Motor neuron (in vitro differentiated cells): ENCODE data around the gene RNF148. TPM values are rescaled to one million over a fixed set of nuclear protein-coding genes. Genes with fewer than 3 reads are reported as not detected.
"Not testable (repeated sequence)": the region's sequence is repeated elsewhere in the genome, so short reads cannot be mapped to it uniquely, and the experiment has no call there.

ENCODE experiments used
- ATAC-seq, 8 experiments: fragments of 200-7000 bp; cut with Tn5 transposase; replicated peaks in 6 of 8; 2 replicates each; pipeline ENCODE4 v1.8.0; 2021; ENCODE audit warnings: mild to moderate bottlenecking in 8 of 8, moderate library complexity in 8 of 8
- H3K27ac ChIP-seq, 2 donors: fragments of 250-450 bp; sonication (Bioruptor Pico); 2 replicates each; pipeline ENCODE4 v1.9.0; 2021; ENCODE audit warnings: antibody characterized with exemption in 2 of 2, mild to moderate bottlenecking in 2 of 2, moderate library complexity in 1 of 2
- H3K4me1 ChIP-seq, 2 donors: fragments of 250-450 bp; sonication (Bioruptor Pico); replicated peaks in 1 of 2; 2 replicates each; pipeline ENCODE4 v1.6.1; 2021; ENCODE audit warnings: antibody characterized with exemption in 2 of 2, mild to moderate bottlenecking in 2 of 2, moderate library complexity in 1 of 2
- H3K4me3 ChIP-seq, 5 donors: fragments of 250-450 bp; sonication (Bioruptor Pico); 2 replicates each; pipeline ENCODE4 v1.9.0; 2021; ENCODE audit warnings: antibody characterized with exemption in 5 of 5, mild to moderate bottlenecking in 5 of 5, moderate library complexity in 4 of 5
- WGBS, 10 experiments: fragments of 450-650 bp; shearing (Covaris generic); methylation state at CpG; one replicate each; pipeline ENCODE4 v1.0.0; 2022; 5-methylcytosine and 5-hydroxymethylcytosine counted together
- in situ Hi-C, 9 experiments: fragments of 400-800 bp; cut with MboI; loops; one replicate each; pipeline ENCODE4 v1.15.0; 2021; ENCODE audit warnings: low sequenced_read_pairs in 9 of 9, low pct_unique_long_range_greater_than_20kb in 2 of 9; ENCODE audit not compliant: unreplicated experiment in 9 of 9
- total RNA-seq, 8 experiments: library from RNA; unstranded; fragments of 300-600 nt; gene quantifications; 2 replicates each; pipeline versions ENCODE4 v1.2.3 to v1.2.4, GENCODE V29; 2022

The RNF148 gene
- total RNA-seq, 8 experiments from 2014 or later, result 0.16 to 1.4 (median 0.50) TPM

DNA sequence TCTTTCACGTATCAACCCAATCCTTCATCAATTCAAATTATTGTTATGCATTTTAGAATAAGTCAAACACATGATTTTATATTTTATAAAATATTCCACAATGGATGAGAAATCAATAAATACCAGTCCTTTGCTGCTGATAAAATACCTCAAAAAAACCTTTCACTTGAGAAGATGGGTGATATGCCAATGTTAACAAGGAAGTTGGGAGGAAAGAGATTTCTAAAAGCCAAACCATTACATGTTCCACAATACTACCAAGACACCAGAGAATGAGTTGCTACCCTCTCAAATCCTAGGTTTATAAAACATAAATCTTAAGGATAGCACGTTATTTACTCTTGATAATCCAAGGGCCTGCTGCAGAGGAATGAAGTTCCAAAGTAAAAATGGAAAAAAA is 18.2 kb downstream of the RNF148 start:
- Histone ChIP-seq H3K27ac (no peak overlapping the region), H3K4me1 (no peaks in the 10 kb centered on the region), H3K4me3 (no peak overlapping the region)
- no peak for ATAC-seq
- WGBS, 10 experiments, result 17 to 100% (median 50%) methylated on average over 1 to 2 of the region's 2 CpGs; no CpG with 5 or more reads in 1 of the 10 experiments
- in situ Hi-C loops, result no loop called here

DNA sequence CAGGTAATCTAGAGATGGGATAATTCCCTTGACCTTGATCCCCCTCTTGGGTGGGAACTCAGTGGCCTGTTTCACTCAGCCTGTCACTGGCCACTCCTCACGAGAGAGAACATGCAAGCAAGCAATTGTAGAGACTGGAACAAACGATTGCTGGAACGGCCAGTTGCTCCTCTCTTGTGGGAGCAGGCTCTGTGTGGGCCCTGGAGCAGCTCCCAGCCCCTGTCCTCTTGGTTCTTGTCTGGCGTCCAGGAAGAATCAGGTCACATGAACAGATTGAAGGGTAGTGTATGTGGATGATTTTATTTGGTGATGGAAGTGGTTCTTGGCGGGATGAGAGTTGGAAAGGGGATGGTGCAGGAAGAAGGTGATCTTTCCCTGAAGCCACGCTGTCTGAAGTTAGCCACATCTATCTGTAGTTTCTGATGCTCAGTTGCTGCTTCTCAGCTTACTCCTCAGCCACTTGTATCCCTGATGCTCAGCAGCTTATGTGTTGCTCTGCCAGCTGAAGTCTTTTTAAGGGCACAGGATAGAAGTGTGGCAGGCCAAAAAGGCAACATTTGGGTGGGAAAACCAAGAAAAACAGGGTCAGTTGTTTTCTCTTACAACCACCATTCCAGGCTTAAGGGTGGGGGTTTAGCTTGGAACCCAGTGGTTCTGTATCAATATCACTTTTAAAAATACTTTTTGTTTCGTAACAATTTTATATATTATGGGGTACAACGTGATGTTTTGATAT is 19.7 kb downstream of the RNF148 start:
- H3K4me1 ChIP-seq, result no peaks in the 10 kb centered on the region
- H3K4me3 ChIP-seq, result no peak overlapping the region
- in situ Hi-C loops, result no loop called here
- 0 to 100% (median 80%) methylated on average over 1 to 8 of the region's 8 CpGs for WGBS, 10 experiments
- no peak for ATAC-seq
- no peak overlapping the region for H3K27ac ChIP-seq

DNA sequence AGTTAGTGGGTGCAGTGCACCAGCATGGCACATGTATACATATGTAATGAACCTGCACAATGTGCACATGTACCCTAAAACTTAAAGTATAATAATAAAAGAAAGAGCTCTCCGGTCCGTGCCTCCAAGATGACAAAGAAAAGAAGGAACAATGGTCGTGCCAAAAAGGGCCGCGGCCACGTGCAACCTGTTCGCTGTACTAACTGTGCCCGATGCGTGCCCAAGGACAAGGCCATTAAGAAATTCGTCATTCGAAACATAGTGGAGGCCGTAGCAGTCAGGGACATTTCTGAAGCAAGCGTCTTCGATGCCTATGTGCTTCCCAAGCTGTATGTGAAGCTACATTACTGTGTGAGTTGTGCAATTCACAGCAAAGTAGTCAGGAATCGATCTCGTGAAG is 21.5 kb downstream of the RNF148 start:
- in situ Hi-C loops, result not testable (repeated sequence)
- WGBS, 10 experiments, result 54 to 80% (median 73%) methylated on average over 2 to 7 of the region's 16 CpGs; no CpG with 5 or more reads in 6 of the 10 experiments

DNA sequence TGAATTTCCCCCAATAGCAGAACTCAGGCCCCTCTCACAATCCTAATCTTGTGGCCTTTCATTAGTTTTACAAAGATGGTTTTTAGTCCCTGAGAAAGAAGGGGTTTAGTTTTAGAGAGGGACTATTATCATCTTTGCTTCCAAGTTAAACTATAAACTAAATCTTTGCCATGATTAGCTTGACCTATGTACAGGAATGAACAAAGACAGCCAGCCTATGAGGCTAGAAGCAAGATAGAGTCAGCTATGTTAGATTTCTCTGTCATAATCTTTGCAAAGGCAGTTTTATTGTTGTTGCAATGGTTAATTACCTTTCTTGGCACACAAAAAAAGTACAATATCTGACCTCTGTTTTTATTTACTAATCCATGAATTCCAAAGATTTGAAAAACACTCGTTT is 22.9 kb downstream of the RNF148 start:
- Histone ChIP-seq H3K4me1 (no peaks in the 10 kb centered on the region), H3K4me3 (no peak overlapping the region), H3K27ac (no peak overlapping the region)
- WGBS, 10 experiments, result 0 to 100% (median 71%) methylated on average over 1 of the region's 1 CpG; no CpG with 5 or more reads in 1 of the 10 experiments
- in situ Hi-C loops, result no loop called here
- no peak for ATAC-seq

More for the DNA sequence above, 21.5 kb downstream of the RNF148 start:
- not testable (repeated sequence) for H3K27ac ChIP-seq, H3K4me1 ChIP-seq, ATAC-seq, H3K4me3 ChIP-seq

DNA sequence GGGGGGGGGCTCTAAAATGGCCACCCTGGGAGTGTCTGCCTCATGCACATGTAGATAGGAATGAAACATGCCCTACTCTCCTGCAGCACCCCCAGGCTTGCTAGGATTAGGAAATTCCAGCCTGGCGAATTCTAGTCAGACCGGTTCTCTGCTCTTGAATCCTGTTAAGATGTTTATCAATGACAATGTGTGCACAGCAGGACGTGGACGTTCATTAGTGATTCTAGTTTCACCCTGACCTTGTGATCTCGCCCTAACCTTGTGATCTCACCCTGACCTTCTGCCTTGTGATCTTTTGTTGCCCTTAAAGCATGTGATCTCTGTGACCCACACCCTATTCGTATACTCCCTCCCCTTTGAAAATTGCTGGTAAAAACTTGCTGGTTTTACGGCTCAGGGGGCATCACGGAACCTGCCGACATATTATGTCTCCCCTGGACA is 23.4 kb downstream of the RNF148 start:
- ATAC-seq, H3K27ac ChIP-seq, H3K4me1 ChIP-seq, in situ Hi-C loops, H3K4me3 ChIP-seq: not testable (repeated sequence)
- WGBS, 10 experiments, result 40 to 70% (median 65%) methylated on average over 1 to 8 of the region's 9 CpGs; no CpG with 5 or more reads in 4 of the 10 experiments

DNA sequence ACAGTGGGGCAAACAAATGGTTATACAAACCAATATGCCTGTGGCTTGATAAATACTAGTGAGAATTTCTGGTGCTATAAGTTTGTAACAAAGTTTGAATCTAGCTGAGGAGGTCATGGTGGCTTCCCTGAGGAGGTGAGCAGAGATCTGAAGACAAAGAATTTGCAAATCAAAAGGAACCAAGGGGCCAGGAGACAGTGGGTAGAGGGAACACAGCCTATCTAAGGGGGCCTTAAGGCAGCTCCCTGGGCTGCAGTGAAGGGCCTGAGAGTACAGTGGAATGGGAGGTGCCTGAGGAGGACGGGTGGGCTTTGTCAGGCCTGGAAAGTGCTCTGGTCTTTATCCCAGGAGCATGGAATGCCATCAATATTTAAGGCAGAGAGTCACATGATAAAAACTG is 25.6 kb downstream of the RNF148 start:
- Histone ChIP-seq H3K27ac (no peak overlapping the region), H3K4me3 (no peak overlapping the region), H3K4me1 (no peaks in the 10 kb centered on the region)
- ATAC-seq, result no peak
- WGBS, 10 experiments, result 0 to 100% (median 40%) methylated on average over 1 of the region's 1 CpG; no CpG with 5 or more reads in 5 of the 10 experiments
- in situ Hi-C loops, result no loop called here

DNA sequence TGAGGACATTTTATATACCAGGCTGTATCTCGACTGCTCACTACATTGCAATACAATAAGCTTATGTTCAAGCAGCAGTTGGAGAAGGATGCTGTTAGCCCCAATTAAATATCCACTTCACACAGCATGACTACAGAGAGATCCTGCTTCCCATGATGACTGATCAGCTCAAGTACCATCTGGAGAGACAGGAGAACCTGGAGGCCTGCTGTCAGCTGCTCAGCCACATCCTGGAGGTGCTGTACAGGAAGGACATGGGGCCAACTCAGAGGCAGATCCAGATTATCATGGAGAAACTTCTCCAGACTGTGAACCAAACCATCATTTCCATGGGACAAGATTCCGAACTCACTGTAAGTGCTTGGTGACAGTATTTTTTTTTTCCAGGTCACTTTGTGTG is 26.3 kb downstream of the RNF148 start:
- H3K4me1 ChIP-seq, result no peaks in the 10 kb centered on the region
- no peak for ATAC-seq
- WGBS, 10 experiments, result 14 to 90% (median 58%) methylated on average over 1 to 2 of the region's 2 CpGs; no CpG with 5 or more reads in 2 of the 10 experiments
- no peak overlapping the region for H3K4me3 ChIP-seq
- in situ Hi-C loops, result no loop called here
- H3K27ac ChIP-seq, result no peak overlapping the region

DNA sequence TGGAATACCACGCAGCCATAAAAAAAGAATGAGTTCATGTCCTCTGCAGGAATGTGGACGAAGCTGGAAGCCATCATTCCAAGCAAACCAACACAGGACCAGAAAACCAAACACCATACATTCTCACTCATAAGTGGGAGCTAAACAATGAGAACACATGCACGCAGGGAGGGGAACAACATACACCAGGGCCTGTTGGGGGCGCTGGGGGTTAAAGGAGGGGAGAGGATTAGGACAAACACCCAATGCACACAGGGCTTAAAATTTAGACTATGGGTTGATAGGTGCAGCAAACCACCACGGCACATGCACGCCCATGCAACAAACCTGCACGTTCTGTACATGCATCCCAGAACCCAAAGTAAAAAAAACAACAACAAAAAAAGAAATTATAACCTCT is 27.1 kb downstream of the RNF148 start:
- Histone ChIP-seq H3K4me3 (no peak overlapping the region), H3K4me1 (no peaks in the 10 kb centered on the region), H3K27ac (no peak overlapping the region)
- in situ Hi-C loops, result no loop called here
- ATAC-seq, result no peak
- 0 to 100% (median 93%) methylated on average over 1 to 6 of the region's 7 CpGs; no CpG with 5 or more reads in 1 of the 10 experiments for WGBS, 10 experiments

DNA sequence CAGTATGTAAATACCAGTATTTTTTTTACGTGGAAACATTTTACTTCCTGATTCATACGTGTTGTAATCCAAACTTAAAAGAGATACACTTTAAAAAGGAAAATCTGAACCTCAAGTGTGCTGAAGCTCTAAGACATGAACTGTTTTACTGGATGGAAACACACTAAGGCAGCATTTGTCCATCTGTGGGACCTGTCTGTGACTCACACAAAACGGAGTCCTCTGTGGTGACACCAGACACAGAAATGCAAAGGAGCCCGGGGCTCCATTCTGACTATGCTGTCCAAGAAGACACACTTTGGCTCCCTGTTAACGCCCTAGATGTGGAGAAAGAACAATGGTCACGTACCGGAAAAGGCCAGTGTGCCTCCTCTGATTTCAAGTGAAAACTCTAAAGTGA is 27.7 kb downstream of the RNF148 start:
- ATAC-seq, result no peak

DNA sequence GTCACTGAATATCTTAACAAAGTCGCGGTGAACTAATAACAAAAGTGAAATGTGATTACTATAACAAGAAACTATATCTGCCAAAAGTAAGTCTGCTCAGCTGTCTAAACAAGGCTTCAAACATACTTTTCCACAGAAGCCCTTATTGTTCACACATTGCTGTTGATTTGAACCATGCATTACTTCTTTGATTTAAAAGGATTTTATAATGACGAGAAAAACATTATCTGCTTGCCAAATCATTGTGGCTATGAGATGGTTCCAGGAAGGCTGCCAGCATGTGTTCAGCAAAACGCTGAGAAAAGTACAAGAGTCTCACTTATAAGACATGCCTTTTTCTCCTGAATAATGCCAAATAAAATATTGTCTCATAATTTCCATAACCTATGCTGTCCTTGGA is 28.2 kb downstream of the RNF148 start:
- peak in 1 of 8 experiments; percentile 74 for ATAC-seq
- in situ Hi-C loops, result no loop called here
- WGBS, 10 experiments, result 0 to 98% (median 45%) methylated on average over 1 to 4 of the region's 4 CpGs; no CpG with 5 or more reads in 2 of the 10 experiments
- no peaks in the 10 kb centered on the region for H3K4me1 ChIP-seq
- H3K27ac ChIP-seq, result no peak overlapping the region
- no peak overlapping the region for H3K4me3 ChIP-seq

More for the DNA sequence above, 27.7 kb downstream of the RNF148 start:
- H3K4me3 ChIP-seq, result no peak overlapping the region
- no peaks in the 10 kb centered on the region for H3K4me1 ChIP-seq
- in situ Hi-C loops, result no loop called here
- WGBS, 10 experiments, result 4 to 98% (median 87%) methylated on average over 3 to 7 of the region's 7 CpGs; no CpG with 5 or more reads in 2 of the 10 experiments
- no peak overlapping the region for H3K27ac ChIP-seq

DNA sequence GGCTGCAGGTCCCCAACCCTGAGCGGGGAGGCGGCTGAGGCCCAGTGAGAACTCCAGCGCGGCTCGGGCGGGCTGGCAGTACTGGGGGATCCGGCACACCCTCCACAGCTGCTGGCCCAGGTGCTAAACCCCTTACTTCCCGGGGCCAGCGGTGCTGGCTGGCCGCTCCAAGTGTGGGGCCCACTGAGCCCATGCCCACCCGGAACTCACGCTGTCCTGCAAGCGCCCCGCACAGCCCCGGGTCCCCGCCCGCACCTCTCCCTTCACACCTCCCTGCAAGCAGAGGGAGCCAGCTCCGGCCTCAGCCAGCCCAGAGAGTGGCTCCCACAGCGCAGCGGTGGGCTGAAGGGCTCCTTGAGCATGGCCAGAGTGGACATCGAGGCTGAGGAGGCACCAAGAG is 28.8 kb downstream of the RNF148 start:
- ATAC-seq, result no peak
- Histone ChIP-seq H3K4me3 (no peak overlapping the region), H3K4me1 (no peaks in the 10 kb centered on the region), H3K27ac (no peak overlapping the region)
- in situ Hi-C loops, result no loop called here
- 0 to 57% methylated on average over 1 of the region's 21 CpGs; no CpG with 5 or more reads in 8 of the 10 experiments for WGBS, 10 experiments

DNA sequence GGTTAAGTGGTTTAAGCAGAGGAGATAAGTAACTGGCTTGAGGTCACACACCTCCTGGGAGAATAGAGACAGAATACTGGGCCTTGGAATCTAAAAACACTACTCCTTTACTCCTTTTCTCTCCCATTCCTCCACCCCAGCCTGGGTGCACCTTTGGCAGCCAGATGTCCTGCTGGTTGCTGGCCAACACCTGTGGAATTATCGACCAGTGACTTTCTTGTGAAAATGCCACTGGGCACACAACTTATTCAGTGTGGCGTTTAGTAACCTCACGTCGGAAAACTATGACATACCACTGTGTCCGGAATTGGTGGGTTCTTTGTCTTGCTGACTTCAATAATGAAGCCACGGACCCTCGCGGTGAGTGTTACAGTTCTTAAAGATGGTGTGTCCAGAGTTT is 30.2 kb downstream of the RNF148 start:
- no peak overlapping the region for H3K27ac ChIP-seq
- H3K4me3 ChIP-seq, result no peak overlapping the region
- ATAC-seq, result no peak
- no peaks in the 10 kb centered on the region for H3K4me1 ChIP-seq
- in situ Hi-C loops, result no loop called here
- WGBS, 10 experiments, result 0 to 100% (median 83%) methylated on average over 1 to 4 of the region's 8 CpGs; no CpG with 5 or more reads in 3 of the 10 experiments

DNA sequence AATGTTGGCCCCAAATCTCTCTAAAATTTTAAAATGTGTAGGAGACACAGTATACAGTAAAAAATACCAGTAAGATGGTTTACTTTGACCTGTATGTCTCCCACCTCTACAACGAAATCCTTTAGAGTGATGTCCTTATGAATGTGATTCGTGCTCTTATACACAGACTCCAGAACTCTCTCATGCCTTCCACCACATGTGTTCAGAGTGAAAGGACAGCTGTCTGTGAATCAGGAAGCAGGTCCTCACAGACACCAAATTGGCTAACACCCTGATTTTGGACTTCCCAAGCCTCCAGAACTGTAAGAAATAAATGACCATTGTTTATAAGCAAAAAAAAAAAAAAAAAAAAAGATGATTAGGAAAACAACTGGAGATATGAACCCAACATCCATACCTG is 39.0 kb downstream of the RNF148 start:
- in situ Hi-C loops, result no loop called here
- Histone ChIP-seq H3K27ac (no peak overlapping the region), H3K4me3 (no peak overlapping the region), H3K4me1 (no peaks in the 10 kb centered on the region)
- no peak for ATAC-seq
- 8 to 100% (median 54%) methylated on average over 1 to 2 of the region's 2 CpGs; no CpG with 5 or more reads in 3 of the 10 experiments for WGBS, 10 experiments

DNA sequence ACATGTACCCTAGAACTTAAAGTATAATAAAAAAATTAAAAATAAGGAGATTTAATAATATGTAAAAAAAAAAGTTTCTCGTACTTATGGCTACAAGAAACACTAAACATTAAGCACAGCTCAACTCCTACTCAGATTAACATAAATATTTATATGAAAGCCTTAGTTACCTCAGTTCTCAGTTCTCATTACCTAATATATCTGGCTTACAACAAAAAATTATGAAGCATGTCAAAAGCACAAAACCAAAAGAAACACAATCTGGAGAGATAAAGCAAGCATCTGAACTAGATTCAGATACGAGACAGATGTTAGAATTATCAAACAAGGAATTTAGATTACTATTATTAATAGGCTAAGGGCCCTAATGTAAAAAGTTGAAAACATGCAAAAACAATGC is 43.9 kb downstream of the RNF148 start:
- WGBS, 10 experiments, result 0 to 100% (median 75%) methylated on average over 1 to 2 of the region's 2 CpGs
- in situ Hi-C loops, result no loop called here
- Histone ChIP-seq H3K27ac (no peak overlapping the region), H3K4me3 (no peak overlapping the region), H3K4me1 (no peaks in the 10 kb centered on the region)
- ATAC-seq, result no peak
